Activated CD4-positive, CD25-positive, alpha-beta regulatory T cell treated with anti-CD3 and anti-CD28 coated beads, Interleukin-2, amount 50 U/mL, for 16 hours (primary cell): ENCODE results near the gene CDCA8.
"Not testable (repeated sequence)": the region's sequence is repeated elsewhere in the genome, so short reads cannot be mapped to it uniquely, and the experiment has no call there.

Experiments
- DNase-seq: peaks from one replicate; pipeline ENCODE4 v3.0.0-alpha.2; 2020; ENCODE audit warnings: low read depth, low spot score

CDCA8 gene

DNA sequence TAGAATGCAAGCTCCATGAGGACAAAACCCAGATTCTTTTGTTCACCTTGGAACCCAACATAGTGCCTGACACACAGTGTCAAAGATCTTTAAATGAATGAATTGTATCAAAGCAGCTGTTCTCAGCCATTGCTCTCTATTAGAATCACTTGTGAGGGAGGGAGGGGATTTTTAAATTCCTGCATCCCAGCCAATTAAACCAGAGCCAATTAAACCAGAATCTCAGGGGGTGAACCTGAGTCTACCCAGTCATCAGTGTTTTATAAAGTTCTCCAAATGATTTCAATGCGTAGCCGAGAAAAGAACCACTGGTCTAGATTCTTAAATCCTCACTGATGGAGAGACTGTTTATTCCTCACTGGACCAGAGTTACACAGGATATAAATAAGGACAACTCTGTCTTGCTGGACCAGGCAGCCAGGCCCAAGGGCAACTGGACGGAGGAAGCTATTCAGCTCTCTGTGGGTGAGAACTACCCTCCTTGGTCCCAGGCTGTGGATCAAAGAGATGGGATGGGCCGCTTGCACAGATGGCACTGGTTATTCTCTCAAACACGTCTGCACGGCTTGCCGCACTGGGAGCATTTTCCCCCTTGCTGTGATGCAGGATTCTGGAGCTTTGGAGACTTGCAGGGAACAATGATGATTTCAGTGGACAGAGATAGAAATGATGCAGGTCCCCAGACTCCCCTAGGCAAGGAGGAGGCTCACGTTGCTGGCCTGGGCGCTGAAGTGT is 20.0 kb upstream of the CDCA8 start:
- no peak for DNase-seq

- DNase-seq, result peak; percentile 16
These were observed 18.4 kb upstream of the CDCA8 start for GRCh38 chr1:37673920-37674319.

GRCh38 chr1:37676281-37677142 is 15.8 kb upstream of the CDCA8 start:
- DNase-seq, result no peak

DNA sequence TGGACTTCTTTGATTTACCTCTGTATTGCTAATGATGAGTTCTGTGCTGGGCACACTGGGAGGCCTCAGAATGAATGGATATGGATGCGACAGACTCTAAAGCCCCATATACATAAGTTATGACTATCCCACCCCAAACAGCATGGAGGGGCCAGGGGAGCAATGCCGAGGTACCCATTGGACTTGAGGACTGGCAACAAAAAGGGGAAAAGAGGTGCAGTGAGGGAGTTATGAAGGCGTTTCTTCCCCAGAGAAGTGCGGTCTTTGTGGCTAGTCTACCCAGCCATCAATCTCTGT is 15.2 kb upstream of the CDCA8 start:
- DNase-seq, result no peak

DNA sequence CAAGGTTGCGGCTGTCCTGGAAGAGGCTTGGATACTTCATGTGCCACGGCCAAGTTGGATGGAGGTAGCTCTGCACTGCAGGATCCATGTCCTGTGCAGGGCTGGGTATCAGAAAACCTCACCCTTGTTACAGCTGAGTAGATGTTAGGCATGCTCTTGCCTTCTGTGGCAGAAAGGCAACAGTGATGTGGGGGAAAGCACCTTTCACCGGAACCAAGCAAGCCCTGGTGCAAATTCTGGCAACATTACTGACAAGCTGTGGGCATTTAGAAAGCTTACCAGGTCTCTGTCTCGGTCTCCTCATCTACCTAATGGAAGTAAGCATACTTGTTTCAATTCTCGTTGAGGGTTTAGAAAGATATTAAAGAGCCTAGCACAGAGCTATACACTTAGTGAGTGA is 14.5 kb upstream of the CDCA8 start:
- no peak for DNase-seq

DNA sequence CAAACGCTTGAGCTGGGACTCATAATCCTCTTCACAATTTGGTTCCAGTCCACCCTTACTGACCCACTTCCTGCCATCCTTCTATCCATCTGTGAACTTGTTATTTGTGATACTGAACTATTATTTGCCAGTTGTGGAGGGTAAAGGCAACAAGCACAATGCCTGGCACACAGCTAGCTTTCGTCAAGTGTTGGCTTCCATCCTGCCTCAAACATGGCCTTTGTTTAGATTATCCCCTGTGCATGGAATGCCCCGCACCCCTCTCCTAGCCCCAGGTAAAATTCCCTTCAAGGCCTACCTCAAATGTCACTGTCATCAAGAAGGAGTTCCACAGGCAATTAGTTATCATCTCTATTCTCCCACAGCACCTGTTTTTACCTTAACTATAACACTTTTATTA is 11.4 kb upstream of the CDCA8 start:
- DNase-seq, result no peak

DNA sequence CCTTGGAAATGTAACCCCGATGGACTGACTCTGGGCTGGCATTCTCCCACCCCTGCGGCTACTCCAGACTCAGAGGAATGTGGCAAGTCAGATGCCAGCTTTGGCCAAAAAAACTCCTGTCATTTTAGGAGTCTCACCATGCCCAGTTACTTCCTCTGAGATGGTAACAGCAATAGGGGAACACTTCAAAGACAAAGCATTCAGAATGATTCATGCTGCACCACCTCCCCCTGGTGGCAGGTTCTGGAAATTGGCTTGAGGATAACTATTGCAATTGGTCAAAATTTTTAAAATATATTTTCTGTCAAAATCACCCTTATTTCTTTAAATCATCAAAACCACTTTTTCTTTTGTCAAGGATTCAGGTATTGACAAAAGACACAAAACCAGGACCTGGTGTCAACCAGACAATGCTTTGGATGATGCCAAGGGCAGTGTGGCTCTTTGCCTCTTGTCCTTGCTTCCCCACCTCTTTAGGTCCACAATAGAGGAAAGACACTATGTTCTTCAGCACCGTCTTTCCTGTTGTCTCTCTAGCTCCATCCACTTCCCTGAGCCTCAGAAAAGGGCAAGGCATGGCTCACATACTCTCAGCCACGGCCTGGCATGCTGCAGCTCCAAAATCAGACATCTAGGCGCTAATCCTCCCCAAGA is 9.9 kb upstream of the CDCA8 start:
- peak; percentile 63 for DNase-seq

DNA sequence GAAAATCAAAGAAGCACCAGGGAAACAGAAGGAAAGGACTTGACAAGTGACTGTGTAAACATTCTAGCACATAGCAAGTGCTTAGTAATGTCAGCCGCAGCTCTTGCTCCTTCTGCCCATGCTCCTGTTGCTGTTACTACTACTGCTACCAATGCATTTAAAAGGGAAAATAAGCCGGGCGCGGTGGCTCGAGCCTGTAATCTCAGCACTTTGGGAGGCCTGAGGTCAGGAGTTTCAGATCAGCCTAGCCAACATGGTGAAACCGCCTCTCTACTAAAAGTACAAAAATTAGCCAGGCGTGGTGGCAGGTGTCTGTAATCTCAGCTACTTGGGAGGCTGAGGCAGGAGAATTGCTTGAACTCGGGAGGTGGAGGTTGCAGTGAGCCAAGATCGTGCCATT is 8.1 kb upstream of the CDCA8 start:
- not testable (repeated sequence) for DNase-seq

DNA sequence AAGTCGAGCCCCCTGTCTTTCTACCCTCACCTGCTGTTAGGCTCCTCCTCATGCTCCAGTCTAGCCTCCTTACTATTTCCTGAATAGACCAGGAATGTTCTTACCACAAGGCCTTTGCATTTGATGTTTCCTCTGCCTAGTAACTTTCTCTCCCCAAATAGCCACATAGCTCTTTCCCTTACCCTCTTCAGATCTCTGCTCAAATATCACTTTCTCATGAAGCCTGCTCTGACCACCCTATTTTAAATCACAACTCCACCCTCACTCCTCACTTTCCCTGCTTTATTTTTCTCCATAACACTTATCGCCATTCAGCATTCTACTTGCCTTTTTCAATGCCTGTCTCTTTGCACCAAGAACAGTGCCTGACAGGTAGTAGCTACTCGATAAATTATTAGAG is 6.6 kb upstream of the CDCA8 start:
- DNase-seq, result no peak

DNA sequence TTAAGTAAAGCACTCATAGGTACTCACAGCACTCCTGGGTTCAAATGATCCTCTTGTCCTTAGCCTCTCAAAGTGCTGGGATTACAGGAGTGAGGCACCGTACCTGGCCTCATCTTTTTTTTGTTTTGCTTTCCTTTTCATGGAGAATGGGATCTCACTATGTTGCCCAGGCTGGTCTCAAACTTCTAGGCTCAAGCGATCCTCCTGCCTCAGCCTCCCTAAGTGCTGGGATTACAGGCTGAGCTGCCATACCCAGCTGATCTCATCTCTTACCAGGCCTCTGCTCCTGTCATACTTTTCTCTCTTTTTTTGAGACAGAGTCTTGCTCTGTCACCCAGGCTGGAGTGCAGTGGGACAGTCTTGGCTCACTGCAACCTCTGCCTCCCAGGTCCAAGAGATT is 4.6 kb upstream of the CDCA8 start:
- DNase-seq, result not testable (repeated sequence)

- DNase-seq, result no peak
These were observed 3.4 kb upstream of the CDCA8 start for GRCh38 chr1:37688926-37689325.

- DNase-seq, result no peak
These were observed 729 bp upstream of the CDCA8 start for GRCh38 chr1:37691497-37692077.

GRCh38 chr1:37692834-37693175 is 489 bp downstream of the CDCA8 start:
- DNase-seq, result no peak

GRCh38 chr1:37697090-37697489 is 4.8 kb downstream of the CDCA8 start:
- no peak for DNase-seq

GRCh38 chr1:37697737-37698136 is 5.4 kb downstream of the CDCA8 start:
- DNase-seq, result no peak

DNA sequence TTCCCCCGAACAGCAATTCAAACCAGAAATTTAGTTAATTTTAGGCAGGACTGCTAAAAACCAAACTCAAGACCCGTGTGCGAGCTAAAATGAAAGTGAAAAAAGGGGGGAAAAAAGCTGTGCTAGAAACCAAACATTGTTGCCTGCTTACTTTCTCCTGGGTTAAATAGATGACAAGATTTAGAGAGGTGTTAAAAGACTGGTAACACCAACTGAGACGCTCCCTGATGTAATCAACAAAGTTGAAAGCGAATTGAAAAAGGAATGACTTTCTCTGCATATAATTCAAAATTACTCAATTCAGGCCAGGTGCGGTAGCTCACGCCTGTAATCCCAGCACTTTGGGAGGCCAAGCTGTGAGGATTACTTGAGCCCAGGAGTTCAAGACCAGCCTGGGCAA is 6.8 kb downstream of the CDCA8 start:
- DNase-seq, result no peak

GRCh38 chr1:37701051-37701450 is 8.7 kb downstream of the CDCA8 start:
- DNase-seq, result no peak

GRCh38 chr1:37703061-37703460 is 10.7 kb downstream of the CDCA8 start:
- no peak for DNase-seq

GRCh38 chr1:37704966-37705365 is 12.7 kb downstream of the CDCA8 start:
- no peak for DNase-seq

- DNase-seq, result no peak
These were observed 13.1 kb downstream of the CDCA8 start for GRCh38 chr1:37705399-37705798.

GRCh38 chr1:37708471-37708870 is 16.2 kb downstream of the CDCA8 start:
- no peak for DNase-seq

DNA sequence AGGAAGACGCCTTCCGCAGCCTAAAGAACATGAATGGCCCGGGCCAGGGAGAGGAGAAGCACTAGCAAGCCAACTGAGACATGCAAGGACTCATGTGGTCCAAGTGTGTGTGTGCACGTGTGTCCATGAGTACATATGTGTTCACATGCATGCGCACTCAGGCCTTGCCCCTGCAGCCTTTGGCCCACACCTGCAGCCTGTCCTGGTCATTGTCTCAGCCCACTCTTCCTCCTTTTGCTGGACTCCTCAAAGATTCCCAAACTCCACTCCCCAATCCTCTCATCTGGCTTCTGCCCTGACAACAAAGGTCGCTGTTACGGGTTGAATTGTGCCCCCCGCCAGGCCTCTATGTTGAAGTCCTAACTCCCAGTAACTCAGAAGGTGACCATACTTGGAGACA is 21.9 kb downstream of the CDCA8 start:
- DNase-seq, result no peak

- DNase-seq, result no peak
These were observed 22.4 kb downstream of the CDCA8 start for GRCh38 chr1:37714689-37715088.
